ENCODE results near the gene TBC1D9. TPM values are rescaled to one million over a fixed set of nuclear protein-coding genes. Genes with fewer than 3 reads are reported as not detected.
"Not testable (repeated sequence)": the region's sequence is repeated elsewhere in the genome, so short reads cannot be mapped to it uniquely, and the experiment has no call there.

TBC1D9 gene
- total RNA-seq, 1 donor from 2014 or later = 20.3 TPM

GRCh38 chr4:140754918-140755773, 1.0 kb downstream of the TBC1D9 start:
- DNase-seq (ENCODE audit: low read depth) = no peak
- no peak for TF ChIP-seq CTCF (conservative IDR thresholded peaks at IDR 0.05; ENCODE audit: low read depth, low read length)
- H3K4me3 ChIP-seq (ENCODE audit: low read depth, low read length) = peak overlapping the region; percentile 89

GRCh38 chr4:140753329-140753728, 2.9 kb downstream of the TBC1D9 start:
- DNase-seq (ENCODE audit: low read depth) = no peak
- no peak for TF ChIP-seq CTCF (conservative IDR thresholded peaks at IDR 0.05; ENCODE audit: low read depth, low read length)
- H3K4me3 ChIP-seq (ENCODE audit: low read depth, low read length) = no peak overlapping the region

GRCh38 chr4:140752291-140753068, 3.7 kb downstream of the TBC1D9 start:
- H3K4me3 ChIP-seq (ENCODE audit: low read depth, low read length) = no peak overlapping the region
- no peak for TF ChIP-seq CTCF (conservative IDR thresholded peaks at IDR 0.05; ENCODE audit: low read depth, low read length)
- no peak for DNase-seq (ENCODE audit: low read depth)

GRCh38 chr4:140750470-140750869, 5.7 kb downstream of the TBC1D9 start:
- DNase-seq (ENCODE audit: low read depth) = no peak
- TF ChIP-seq CTCF (conservative IDR thresholded peaks at IDR 0.05; ENCODE audit: low read depth, low read length) = no peak
- no peak overlapping the region for H3K4me3 ChIP-seq (ENCODE audit: low read depth, low read length)

GRCh38 chr4:140748171-140748570, 8.0 kb downstream of the TBC1D9 start:
- TF ChIP-seq CTCF (conservative IDR thresholded peaks at IDR 0.05; ENCODE audit: low read depth, low read length) = no peak
- DNase-seq (ENCODE audit: low read depth) = no peak
- no peak overlapping the region for H3K4me3 ChIP-seq (ENCODE audit: low read depth, low read length)

- not testable (repeated sequence) for H3K4me3 ChIP-seq (ENCODE audit: low read depth, low read length); DNase-seq (ENCODE audit: low read depth)
Observed at GRCh38 chr4:140746546-140746945, 9.6 kb downstream of the TBC1D9 start.

GRCh38 chr4:140744421-140744820, 11.8 kb downstream of the TBC1D9 start:
- no peak for DNase-seq (ENCODE audit: low read depth)
- no peak for TF ChIP-seq CTCF (conservative IDR thresholded peaks at IDR 0.05; ENCODE audit: low read depth, low read length)
- no peak overlapping the region for H3K4me3 ChIP-seq (ENCODE audit: low read depth, low read length)

Data from epithelial cell of proximal tubule (primary cell).